IMR-90 (cell line): ENCODE measurements around the gene MDC1. TPM values are rescaled to one million over a fixed set of nuclear protein-coding genes. Genes with fewer than 3 reads are reported as not detected.

ENCODE experiments used
- ATAC-seq: fragments of 200-7000 bp; cut with Tn5 transposase; 2 replicates; pipeline ENCODE4 v1.9.1; 2020; ENCODE audit warnings: low read depth, mild to moderate bottlenecking, moderate library complexity
- BruUV-seq: library from RNA; stranded (reverse); fragments of 400-500 nt; replicated peaks from 2 replicates; lab custom pipeline; 2021; lab: Mats Ljungman, UMichigan
- CTCF ChIA-PET: fragments of 300-600 bp; formaldehyde crosslinking; extraction: SDS; loops from one replicate; lab custom pipeline; 2021; ENCODE audit warnings: antibody characterized with exemption; lab: Yijun Ruan, JAX
- POLR2A ChIA-PET: fragments of 300-600 bp; sonication (Branson Sonifier 250); formaldehyde crosslinking; loops from one replicate; lab custom pipeline; 2022; ENCODE audit warnings: antibody characterized with exemption; ENCODE audit not compliant: unreplicated experiment; lab: Charles Lee
- DNase-seq: peaks from one replicate; pipeline ENCODE4 v3.0.0; 2013
- H2AFZ ChIP-seq: replicated peaks from 2 replicates; pipeline ENCODE3; 2013; ENCODE audit warnings: low read length, mild to moderate bottlenecking; ENCODE audit not compliant: poor library complexity
- H2AK5ac ChIP-seq: 2 replicates; pipeline ENCODE4 v1.6.1; 2013; ENCODE audit warnings: low read depth, low read length, inconsistent platforms
- H2AK9ac ChIP-seq: replicated peaks from 2 replicates; pipeline ENCODE3; 2013; ENCODE audit warnings: mild to moderate bottlenecking, low read depth, low read length, moderate library complexity; ENCODE audit not compliant: poor library complexity
- H2BK120ac ChIP-seq: 2 replicates; pipeline ENCODE4 v1.6.1; 2013; ENCODE audit warnings: low read depth, low read length, inconsistent platforms
- H2BK15ac ChIP-seq: 3 replicates; pipeline ENCODE4 v1.6.1; 2013; ENCODE audit warnings: low read depth, low read length, inconsistent platforms
- H2BK20ac ChIP-seq: 2 replicates; pipeline ENCODE4 v1.6.1; 2013; ENCODE audit warnings: low read depth, mild to moderate bottlenecking, inconsistent platforms, low read length, moderate library complexity
- H2BK5ac ChIP-seq: 2 replicates; pipeline ENCODE4 v1.6.1; 2013; ENCODE audit warnings: mild to moderate bottlenecking, low read depth, low read length, inconsistent platforms; ENCODE audit not compliant: poor library complexity, severe bottlenecking
- H3K14ac ChIP-seq: replicated peaks from 2 replicates; pipeline ENCODE4 v1.6.1; 2013; ENCODE audit warnings: low read depth, low read length, inconsistent platforms
- H3K18ac ChIP-seq: 2 replicates; pipeline ENCODE4 v1.6.1; 2013; ENCODE audit warnings: low read depth, low read length, control low read depth
- H3K23ac ChIP-seq: 2 replicates; pipeline ENCODE4 v1.6.1; 2013; ENCODE audit warnings: low read depth, low read length, inconsistent platforms
- H3K27ac ChIP-seq: 2 replicates; pipeline ENCODE4 v1.5.1; 2013; ENCODE audit warnings: mild to moderate bottlenecking, control low read depth, low read length; ENCODE audit not compliant: insufficient read depth
- H3K27me3 ChIP-seq: 2 replicates; pipeline ENCODE4 v1.6.1; 2013; ENCODE audit warnings: low read length; ENCODE audit not compliant: control insufficient read depth, insufficient read depth
- H3K36me3 ChIP-seq: 2 replicates; pipeline ENCODE4 v1.6.1; 2013; ENCODE audit warnings: low read length, mixed read lengths; ENCODE audit not compliant: control insufficient read depth, insufficient read depth
- H3K4ac ChIP-seq: 2 replicates; pipeline ENCODE4 v1.6.1; 2013; ENCODE audit warnings: low read depth, low read length, inconsistent platforms
- H3K4me1 ChIP-seq: 2 replicates; pipeline ENCODE4 v1.6.1; 2013; ENCODE audit warnings: low read length, mixed read lengths; ENCODE audit not compliant: control insufficient read depth, insufficient read depth
- H3K4me2 ChIP-seq: 2 replicates; pipeline ENCODE4 v1.6.1; 2013; ENCODE audit warnings: low read depth, mild to moderate bottlenecking, control low read depth, low read length, moderate library complexity
- H3K4me3 ChIP-seq: 2 replicates; pipeline ENCODE4 v1.5.1; 2013; ENCODE audit warnings: low read depth, mild to moderate bottlenecking, control low read depth, low read length, moderate library complexity; ENCODE audit not compliant: insufficient read depth
- H3K56ac ChIP-seq: 2 replicates; pipeline ENCODE4 v1.6.1; 2013; ENCODE audit warnings: low read length, inconsistent platforms; ENCODE audit not compliant: insufficient read depth; ENCODE audit errors: extremely low read depth
- H3K79me1 ChIP-seq, 2 experiments: 2 replicates each; pipeline ENCODE4 v1.6.1; 2013; ENCODE audit warnings: low read length in 2 of 2, inconsistent platforms in 1 of 2, low read depth in 1 of 2
- H3K9ac ChIP-seq: 2 replicates; pipeline ENCODE4 v1.6.1; 2013; ENCODE audit warnings: low read depth, low read length, control low read depth
- H3K9me1 ChIP-seq: 2 replicates; pipeline ENCODE4 v1.6.1; 2013; ENCODE audit warnings: low read length, inconsistent platforms; ENCODE audit not compliant: insufficient read depth
- H3K9me3 ChIP-seq: 2 replicates; pipeline ENCODE4 v1.6.1; 2013; ENCODE audit warnings: low read length; ENCODE audit not compliant: control insufficient read depth, insufficient read depth
- H4K20me1 ChIP-seq: 2 replicates; pipeline ENCODE4 v1.6.1; 2013; ENCODE audit warnings: low read length, inconsistent platforms; ENCODE audit not compliant: insufficient read depth
- H4K5ac ChIP-seq: 2 replicates; pipeline ENCODE4 v1.6.1; 2013; ENCODE audit warnings: mild to moderate bottlenecking, low read depth, low read length, control low read depth
- H4K8ac ChIP-seq, 2 experiments: 2 replicates each; pipeline ENCODE4 v1.6.1; 2013; ENCODE audit warnings: low read depth in 2 of 2, low read length in 2 of 2, control low read depth in 1 of 2, inconsistent platforms in 1 of 2
- H4K91ac ChIP-seq: 2 replicates; pipeline ENCODE4 v1.6.1; 2013; ENCODE audit warnings: low read depth, low read length, inconsistent platforms; ENCODE audit not compliant: insufficient read depth
- CEBPB ChIP-seq: IDR thresholded peaks from 2 replicates; pipeline ENCODE4 v1.6.1; 2012; ENCODE audit warnings: low read depth, low read length, improper control_type of control experiment
- CHD1 ChIP-seq: IDR thresholded peaks from 2 replicates; pipeline ENCODE4 v1.6.1; 2012; ENCODE audit warnings: low read depth, low read length, improper control_type of control experiment
- CTCF ChIP-seq: conservative IDR thresholded peaks from 2 replicates; pipeline ENCODE4 v1.5.1; 2012; ENCODE audit warnings: mild to moderate bottlenecking, low read depth, low read length, improper control_type of control experiment
- ELK1 ChIP-seq: fragments of 150-350 bp; IDR thresholded peaks from 2 replicates; pipeline ENCODE4 v1.6.1; 2016; ENCODE audit warnings: low read depth, mild to moderate bottlenecking, low read length, moderate library complexity, borderline replicate concordance
- FOS ChIP-seq: fragments of 150-350 bp; IDR thresholded peaks from 2 replicates; pipeline ENCODE4 v1.6.1; 2016; ENCODE audit warnings: low read depth, low read length
- MAFK ChIP-seq: IDR thresholded peaks from 2 replicates; pipeline ENCODE4 v1.6.1; 2012; ENCODE audit warnings: low read depth, low read length, improper control_type of control experiment
- MXI1 ChIP-seq: IDR thresholded peaks from 2 replicates; pipeline ENCODE4 v1.6.1; 2012; ENCODE audit warnings: low read depth, mild to moderate bottlenecking, low read length, moderate library complexity, borderline replicate concordance
- NFE2L2 ChIP-seq: fragments of 150-350 bp; IDR thresholded peaks from 2 replicates; pipeline ENCODE4 v1.6.1; 2016; ENCODE audit warnings: low read depth, mild to moderate bottlenecking, low read length
- POLR2A ChIP-seq: IDR thresholded peaks from 2 replicates; pipeline ENCODE4 v1.6.1; 2012; ENCODE audit warnings: mild to moderate bottlenecking, low read depth, low read length
- RCOR1 ChIP-seq: IDR thresholded peaks from 2 replicates; pipeline ENCODE4 v1.6.1; 2012; ENCODE audit warnings: mild to moderate bottlenecking, low read length, improper control_type of control experiment; ENCODE audit not compliant: insufficient replicate concordance
- RFX5 ChIP-seq: IDR thresholded peaks from 2 replicates; pipeline ENCODE4 v1.8.0; 2012; ENCODE audit warnings: low read depth, mild to moderate bottlenecking, low read length, moderate library complexity
- SMC3 ChIP-seq: fragments of 150-350 bp; IDR thresholded peaks from 2 replicates; pipeline ENCODE4 v1.6.1; 2016; ENCODE audit warnings: low read depth, mild to moderate bottlenecking, antibody characterized with exemption, low read length, moderate library complexity
- WGBS, 2 experiments: methylation state at CpG; one replicate each; pipeline versions ENCODE4 v1.1.5 to v1.1.7; 2013; ENCODE audit warnings: missing lambda C conversion rate in 2 of 2; ENCODE audit not compliant: insufficient read length in 1 of 2; ENCODE audit errors: extremely low coverage in 2 of 2; 5-methylcytosine and 5-hydroxymethylcytosine counted together
- dilution Hi-C: fragments of 300-500 bp; cut with HindIII; formaldehyde crosslinking; loops from one replicate; pipeline ENCODE4 v1.14.3; 2018; ENCODE audit warnings: low sequenced_read_pairs; ENCODE audit not compliant: unreplicated experiment
- in situ Hi-C: fragments of 300-500 bp; cut with MboI; formaldehyde crosslinking; loops from 3 replicates; pipeline ENCODE4 v1.14.3; 2019; ENCODE audit warnings: low sequenced_read_pairs, inconsistent platforms, mixed read lengths
- intact Hi-C: fragments of 100-400 bp; cut with micrococcal nuclease; formaldehyde crosslinking; loops from 2 replicates; pipeline ENCODE4 v1.10.0; 2022
- polyA plus RNA-seq, 3 experiments: library from polyadenylated mRNA; depleted of rRNA; stranded (reverse); fragments of >200 nt; gene quantifications; 2 replicates each; pipeline ENCODE4 v1.2.3, GENCODE V29; 2012; ENCODE audit warnings: low replicate concordance in 1 of 3
- total RNA-seq: library from RNA; depleted of rRNA; stranded (reverse); fragments of >200 nt; gene quantifications from 2 replicates; pipeline ENCODE4 v1.2.3, GENCODE V29; 2012
- TF ChIP-seq, protein P1 (sequence below): fragments of 150-350 bp; IDR thresholded peaks from 2 replicates; pipeline ENCODE4 v1.6.1; 2017; ENCODE audit warnings: mild to moderate bottlenecking, antibody characterized with exemption, low read length, low read depth

Gene MDC1
- total and polyA plus RNA-seq, 2 of the 4 experiments (the other 2 are of a cell fraction): 4.5 to 12.1 TPM

DNA sequence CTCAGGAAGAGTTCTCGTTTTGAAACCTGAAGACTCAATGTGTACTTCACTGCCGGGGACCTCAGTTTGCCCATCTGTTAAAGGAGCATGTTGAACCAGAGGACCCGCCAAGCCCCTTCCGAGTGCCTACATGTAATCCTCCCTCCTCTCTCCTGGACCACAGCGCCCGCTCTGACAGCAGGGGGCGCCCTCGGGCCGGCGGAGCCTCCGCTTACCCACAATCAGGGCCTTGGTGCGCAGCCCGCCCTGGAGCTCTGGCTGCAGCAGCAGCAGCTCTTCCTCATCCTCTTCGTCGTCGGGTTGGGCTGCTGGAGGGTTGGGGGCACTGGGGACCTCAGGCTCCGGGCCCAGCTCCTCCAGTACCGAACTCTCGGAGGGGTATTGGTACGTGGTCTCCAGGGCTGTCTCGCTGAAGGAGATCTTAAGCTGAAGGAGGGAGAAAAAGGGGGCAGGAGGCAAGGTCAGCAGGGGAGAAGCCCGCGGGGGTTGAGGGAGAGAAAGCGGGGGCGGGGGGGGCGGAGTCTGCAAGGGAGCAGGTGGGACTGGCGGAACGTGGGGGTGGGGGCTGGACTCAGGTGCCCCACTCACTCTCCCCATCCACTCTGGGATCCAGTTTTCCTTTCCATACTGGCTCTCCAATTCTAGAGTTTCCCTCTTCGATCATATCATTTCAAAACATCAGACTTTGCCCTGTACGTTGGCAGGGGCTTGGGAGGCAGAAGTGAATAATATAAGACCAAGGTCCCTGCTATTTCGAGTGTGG, 37.9 kb downstream of the MDC1 start:
- Histone ChIP-seq H4K91ac (no peak overlapping the region; the same call in 1 of the 2 replicates), H3K9me1 (no peaks in the 10 kb centered on the region), H3K36me3 (peaks cover 58% of the 10 kb centered on the region), H3K4me1 (peaks cover 14% of the 10 kb centered on the region), H3K4me2 (peak overlapping the region; percentile 76), H2AFZ (peak overlapping the region; percentile 12), H3K9ac (peak overlapping the region; percentile 17; the same call in 1 of the 2 replicates), H3K27ac (peak overlapping the region; percentile 49), H3K9me3 (no peaks in the 10 kb centered on the region), H4K5ac (no peak overlapping the region), H3K4me3 (no peak overlapping the region), H3K4ac (no peak overlapping the region), H3K56ac (no peak overlapping the region), H2BK20ac (no peak overlapping the region), H2BK15ac (no peak overlapping the region), H4K20me1 (peaks cover 80% of the 10 kb centered on the region), H3K79me1 (peaks cover 13 to 47% of the 10 kb centered on the region in 2 experiments), H4K8ac (no peak overlapping the region), H2AK9ac (peak overlapping the region; percentile 38), H3K27me3 (no peaks in the 10 kb centered on the region), H2AK5ac (no peak overlapping the region), H3K18ac (no peak overlapping the region), H2BK120ac (peak overlapping the region; percentile 35; the same call in 1 of the 2 replicates), H3K14ac (0 out of 2 replicates have a peak overlapping the region, but pooled peaks have one; percentile 76), H2BK5ac (peak overlapping the region; percentile 1), H3K23ac (no peak overlapping the region; the same call in 1 of the 2 replicates)
- ATAC-seq (peak; percentile 36), DNase-seq (peak; percentile 73)
- CTCF ChIA-PET: interaction anchor here (0.5 to 1.9 kb wide), 10 partner anchors 9 to 149 kb away, joined by 3 to 12 read pairs (median 4); partner anchors contain the start of gene NRM
- POLR2A ChIA-PET: interaction anchor here (0.6 to 1.6 kb wide), 2 partner anchors 43 to 73 kb away, joined by 4 to 6 read pairs; no protein-coding TSS in a partner anchor
- dilution Hi-C loops (no loop called here), in situ Hi-C loops (loop anchor here (5.0 kb wide), 1 partner anchor 198 kb away; no protein-coding TSS in a partner anchor), intact Hi-C loops (loop anchor here (1.0 to 2.0 kb wide), 2 partner anchors 43 to 150 kb away; no protein-coding TSS in a partner anchor)
- WGBS, 2 experiments: 17% methylated on average over 3 of the region's 31 CpGs; no CpG with 5 or more reads in 1 of the 2 experiments
- no TSS peak for BruUV-seq
- TF ChIP-seq FOS: no peak
- 0 out of 2 replicates have a peak, but pooled peaks have one; percentile 32 for TF ChIP-seq MXI1
- peak; percentile 93 for TF ChIP-seq CTCF
- no peak for TF ChIP-seq MAFK
- no peak for TF ChIP-seq RCOR1
- TF ChIP-seq CEBPB: no peak
- TF ChIP-seq NFE2L2: no peak
- no peak for TF ChIP-seq RFX5
- TF ChIP-seq SMC3: peak; percentile 95
- TF ChIP-seq CHD1: no peak; the same call in 1 of the 2 replicates
- no peak; the same call in 1 of the 2 replicates for TF ChIP-seq POLR2A
- TF ChIP-seq ELK1: no peak
- TF ChIP-seq, protein P1, sequence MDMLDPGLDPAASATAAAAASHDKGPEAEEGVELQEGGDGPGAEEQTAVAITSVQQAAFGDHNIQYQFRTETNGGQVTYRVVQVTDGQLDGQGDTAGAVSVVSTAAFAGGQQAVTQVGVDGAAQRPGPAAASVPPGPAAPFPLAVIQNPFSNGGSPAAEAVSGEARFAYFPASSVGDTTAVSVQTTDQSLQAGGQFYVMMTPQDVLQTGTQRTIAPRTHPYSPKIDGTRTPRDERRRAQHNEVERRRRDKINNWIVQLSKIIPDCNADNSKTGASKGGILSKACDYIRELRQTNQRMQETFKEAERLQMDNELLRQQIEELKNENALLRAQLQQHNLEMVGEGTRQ: no peak
